HepG2 (cell line): ENCODE data around the gene HOXC9. TPM values are rescaled to one million over a fixed set of nuclear protein-coding genes. Genes with fewer than 3 reads are reported as not detected.

Source experiments
- ATAC-seq: fragments of 200-7000 bp; cut with Tn5 transposase; 3 replicates; pipeline ENCODE4 v1.9.1; 2020; ENCODE audit warnings: mild to moderate bottlenecking, moderate library complexity
- BruUV-seq: library from RNA; stranded (reverse); fragments of 400-500 nt; replicated peaks from 2 replicates; lab custom pipeline; 2021; lab: Mats Ljungman, UMichigan
- CTCF ChIA-PET: fragments of 300-600 bp; formaldehyde crosslinking; extraction: SDS; loops from one replicate; lab custom pipeline; 2021; ENCODE audit warnings: low total read pairs, inconsistent platforms, low intra/inter-chr PET ratio; lab: Yijun Ruan, JAX
- POLR2A ChIA-PET: fragments of 350-600 bp; sonication (Branson Sonifier 250); formaldehyde crosslinking; loops from one replicate; lab custom pipeline; 2020; ENCODE audit warnings: antibody characterized with exemption, inconsistent platforms; lab: Yijun Ruan, JAX
- DNase-seq: peaks from one replicate; pipeline ENCODE4 v3.0.0-alpha.2; 2015; ENCODE audit warnings: low spot score
- FAIRE-seq: peaks from 3 replicates; lab custom pipeline; 2011; peaks lifted over from hg19 to GRCh38; lab: Jason Lieb, UNC
- H2AFZ ChIP-seq: one replicate; pipeline ENCODE4 v1.6.1; 2011; ENCODE audit warnings: low read length, inconsistent platforms
- H3K27ac ChIP-seq: fragments of 300-600 bp; 3 replicates; pipeline ENCODE4 v1.8.0; 2011; ENCODE audit warnings: mixed run types, mild to moderate bottlenecking, mixed read lengths, low read length, inconsistent platforms; ENCODE audit not compliant: insufficient read depth; ENCODE audit errors: extremely low read length
- H3K27me3 ChIP-seq, 2 experiments: fragments of 200-600 bp in 1 of 2; 2 replicates in 1 of 2; 3 replicates in 1 of 2; pipeline versions ENCODE4 v1.6.0 to v1.8.0; 2011; ENCODE audit warnings: low read length in 2 of 2, mild to moderate bottlenecking in 2 of 2, moderate library complexity in 2 of 2, inconsistent platforms in 1 of 2; ENCODE audit not compliant: insufficient read depth in 2 of 2, control insufficient read depth in 1 of 2
- H3K36me3 ChIP-seq, 2 experiments: fragments of 200-600 bp in 1 of 2; replicated peaks in 1 of 2; 2 replicates in 1 of 2; 3 replicates in 1 of 2; pipeline versions ENCODE4 v1.5.1 to v1.8.0; 2011; ENCODE audit warnings: low read length in 2 of 2, inconsistent platforms in 1 of 2; ENCODE audit not compliant: insufficient read depth in 2 of 2, control insufficient read depth in 1 of 2
- H3K4me1 ChIP-seq: 2 replicates; pipeline ENCODE4 v1.5.1; 2012; ENCODE audit warnings: low read length, inconsistent platforms; ENCODE audit not compliant: insufficient read depth
- H3K4me2 ChIP-seq: 2 replicates; pipeline ENCODE4 v1.6.0; 2011; ENCODE audit warnings: low read depth, low read length, inconsistent platforms
- H3K4me3 ChIP-seq, 3 experiments: fragments of 200-600 bp in 1 of 3; sonication (generic), shearing (Covaris generic) in 1 of 3; replicated peaks in 1 of 3; 2 replicates each; pipeline ENCODE4 v1.5.1; 2011 to 2016; ENCODE audit warnings: low read length in 3 of 3, inconsistent platforms in 2 of 3, low read depth in 2 of 3, mild to moderate bottlenecking in 2 of 3, control low read depth in 1 of 3, mixed read lengths in 1 of 3; ENCODE audit not compliant: insufficient read depth in 1 of 3
- H3K79me2 ChIP-seq: one replicate; pipeline ENCODE4 v1.6.1; 2011; ENCODE audit warnings: low read length, inconsistent platforms; ENCODE audit not compliant: insufficient read depth
- H3K9ac ChIP-seq: 2 replicates; pipeline ENCODE4 v1.6.0; 2011; ENCODE audit warnings: mild to moderate bottlenecking, low read depth, low read length, inconsistent platforms; ENCODE audit not compliant: insufficient read depth
- H3K9me3 ChIP-seq: 2 replicates; pipeline ENCODE4 v1.5.1; 2012; ENCODE audit warnings: mild to moderate bottlenecking, low read length
- H4K20me1 ChIP-seq: 2 replicates; pipeline ENCODE4 v1.6.0; 2011; ENCODE audit warnings: inconsistent platforms, mild to moderate bottlenecking, low read length, moderate library complexity; ENCODE audit not compliant: insufficient read depth
- AKAP8 ChIP-seq: sonication (generic); formaldehyde crosslinking; IDR thresholded peaks from 2 replicates; pipeline ENCODE4 v1.5.1; 2020; ENCODE audit warnings: mild to moderate bottlenecking, missing genetic modification reagents
- CBX5 ChIP-seq: sonication (generic); formaldehyde crosslinking; IDR thresholded peaks from 2 replicates; pipeline ENCODE4 v1.4.0; 2020; ENCODE audit warnings: missing genetic modification reagents, borderline replicate concordance
- ISX ChIP-seq: sonication (generic); formaldehyde crosslinking; conservative IDR thresholded peaks from 2 replicates; pipeline ENCODE4 v1.5.0; 2020; ENCODE audit warnings: missing genetic modification reagents
- POLR2AphosphoS2 ChIP-seq: IDR thresholded peaks from 2 replicates; pipeline ENCODE4 v1.6.1; 2011; ENCODE audit warnings: low read depth, low read length, improper control_type of control experiment
- RCOR2 ChIP-seq: IDR thresholded peaks from 2 replicates; pipeline ENCODE4 v1.6.1; 2016; ENCODE audit warnings: missing biosample characterization, missing genetic modification reagents
- ZBTB21 ChIP-seq: sonication (generic); formaldehyde crosslinking; IDR thresholded peaks from 2 replicates; pipeline ENCODE4 v1.4.0; 2020; ENCODE audit warnings: missing genetic modification reagents
- ZNF264 ChIP-seq: sonication (generic); formaldehyde crosslinking; IDR thresholded peaks from 2 replicates; pipeline ENCODE4 v1.4.0; 2020; ENCODE audit warnings: missing genetic modification reagents
- ZNF737 ChIP-seq: sonication (generic); formaldehyde crosslinking; IDR thresholded peaks from 2 replicates; pipeline ENCODE4 v1.5.0; 2020; ENCODE audit warnings: missing genetic modification reagents, mild to moderate bottlenecking, borderline replicate concordance
- WGBS: methylation state at CpG from one replicate; pipeline ENCODE4 v1.1.6; 2017; ENCODE audit warnings: low lambda C conversion rate; 5-methylcytosine and 5-hydroxymethylcytosine counted together
- in situ Hi-C: cut with HindIII; loops from 2 replicates; pipeline ENCODE4 v1.10.0; 2017; ENCODE audit warnings: low pct_unique_long_range_greater_than_20kb; ENCODE audit not compliant: extremely low pct_ligation_motif_present
- intact Hi-C: fragments of 100-400 bp; cut with micrococcal nuclease; formaldehyde crosslinking; loops from one replicate; pipeline ENCODE4 v1.10.0; 2022; ENCODE audit not compliant: unreplicated experiment
- polyA plus RNA-seq, 8 experiments: library from polyadenylated mRNA; depleted of rRNA in 3 of 8; stranded (reverse) in 7 of 8; unstranded in 1 of 8; fragments of >200 nt; fragmentation: Illumina TruSeq in 4 of 8; extraction: Trizol in 4 of 8; gene quantifications; 2 replicates each; pipeline versions ENCODE4 v1.2.1 to v1.2.3, GENCODE V29; 2011 to 2016; ENCODE audit warnings: low read depth in 4 of 8, missing spikeins in 1 of 8, mixed read lengths in 1 of 8; ENCODE audit not compliant: insufficient read depth in 1 of 8
- total RNA-seq, 5 experiments: library from RNA; depleted of rRNA; stranded (reverse); fragments of >200 nt; fragmentation: Illumina TruSeq; extraction: Trizol; gene quantifications; 2 replicates each; pipeline ENCODE4 v1.2.3, GENCODE V29; 2016; ENCODE audit warnings: low read depth in 1 of 5
- TF ChIP-seq, protein P1 (sequence below): sonication (generic); formaldehyde crosslinking; IDR thresholded peaks from 2 replicates; pipeline ENCODE4 v1.8.1; 2022; ENCODE audit warnings: low read depth, mild to moderate bottlenecking, missing genetic modification reagents
- TF ChIP-seq, protein P2 (sequence below): sonication (generic); formaldehyde crosslinking; IDR thresholded peaks from 2 replicates; pipeline ENCODE4 v1.9.0; 2021; ENCODE audit warnings: missing genetic modification reagents, mild to moderate bottlenecking, borderline replicate concordance
- TF ChIP-seq, protein P3 (sequence below): sonication (generic); formaldehyde crosslinking; IDR thresholded peaks from 2 replicates; pipeline ENCODE4 v1.5.0; 2020; ENCODE audit warnings: mild to moderate bottlenecking, missing genetic modification reagents

Gene HOXC9
- total and polyA plus RNA-seq, 2 of the 13 experiments (the other 11 are each of a cell fraction or from before 2014, with no cell fraction given): 0.11 to 1.1 TPM

DNA sequence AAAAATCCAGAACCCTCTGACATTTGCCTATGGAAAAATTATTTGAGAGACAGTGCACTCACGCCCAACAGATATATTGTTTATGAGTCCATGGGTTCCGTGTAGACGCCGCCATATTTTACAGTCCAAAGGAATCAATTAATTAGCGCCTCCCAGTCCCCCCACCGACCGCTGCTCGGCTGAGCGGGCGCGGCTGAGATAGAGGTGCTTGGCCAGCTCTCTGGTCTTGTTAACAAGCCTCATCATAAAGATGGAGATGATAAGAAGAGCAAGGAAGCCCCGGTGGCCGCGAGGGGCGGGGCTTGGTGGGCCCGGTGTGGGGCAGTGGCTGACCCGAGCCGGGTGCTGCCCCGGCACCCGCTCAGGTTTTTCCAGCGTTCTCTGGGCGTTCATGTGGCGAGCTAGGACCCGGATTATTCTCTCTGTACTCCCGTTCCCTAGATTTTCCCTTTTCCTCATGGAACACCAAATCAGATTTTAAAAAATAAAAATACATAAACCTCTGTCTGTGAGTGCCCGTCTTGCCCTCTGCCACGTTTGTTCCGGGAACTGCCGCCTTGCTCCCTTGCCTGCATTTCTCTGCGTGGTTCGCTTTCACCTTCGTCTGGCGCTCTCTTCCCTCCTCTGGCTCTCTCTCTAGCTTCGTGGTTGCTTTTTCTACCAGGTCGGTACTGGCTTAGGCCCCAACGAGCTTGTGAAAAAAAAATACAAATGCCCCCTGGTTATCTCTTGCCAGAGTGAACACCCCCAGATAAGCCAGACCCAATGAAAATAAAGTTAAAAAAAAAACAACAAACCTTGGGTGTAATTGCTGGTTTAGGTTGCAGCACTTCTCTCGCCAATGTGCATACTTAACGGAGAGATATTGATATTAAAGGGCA lies 36.3 kb upstream of the HOXC9 start:
- H3K79me2 ChIP-seq: no peaks in the 10 kb centered on the region
- in situ Hi-C loops: no loop called here
- H4K20me1 ChIP-seq: 0 out of 2 replicates have a peak, but pooled peaks cover 2% of the 10 kb centered on the region
- H3K27me3 ChIP-seq: peaks cover 19 to 96% of the 10 kb centered on the region in 2 experiments
- H3K9me3 ChIP-seq: no peaks in the 10 kb centered on the region
- H3K4me3 ChIP-seq: no peak overlapping the region
- H3K36me3 ChIP-seq: no peaks in the 10 kb centered on the region
- TF ChIP-seq ZNF737 (CRISPR knock-in tag): no peak
- no peak overlapping the region for H3K4me2 ChIP-seq
- ATAC-seq (no peak), DNase-seq (no peak), FAIRE-seq (no peak)
- no peak overlapping the region for H2AFZ ChIP-seq
- H3K9ac ChIP-seq: no peak overlapping the region
- 35% methylated on average over 35 of the region's 38 CpGs for WGBS
- no peak overlapping the region for H3K27ac ChIP-seq
- BruUV-seq: no TSS peak
- no peaks in the 10 kb centered on the region for H3K4me1 ChIP-seq
- POLR2A ChIA-PET: no interaction called here
- CTCF ChIA-PET: no interaction called here
- intact Hi-C loops: no loop called here

DNA sequence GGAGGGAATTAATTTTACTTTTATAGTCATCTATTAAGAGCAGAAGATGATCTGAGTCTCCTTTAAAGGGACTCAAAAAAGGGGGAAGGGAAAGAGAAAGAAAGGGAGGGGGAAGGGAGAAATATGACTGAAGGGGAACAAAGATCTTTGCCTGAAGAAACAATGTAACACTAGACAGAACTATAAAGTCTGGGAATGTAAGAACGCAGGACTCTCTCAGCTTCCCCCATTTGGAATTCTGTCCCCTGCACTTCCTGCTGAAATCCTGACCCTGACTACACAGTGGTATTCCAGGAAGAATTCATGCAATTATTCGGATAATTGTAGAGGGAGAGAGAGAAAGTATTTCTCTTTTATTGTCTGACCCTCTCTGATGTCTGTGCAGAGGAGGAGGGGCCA lies 35.6 kb upstream of the HOXC9 start:
- FAIRE-seq: no peak
- Histone ChIP-seq H3K27ac (no peak overlapping the region), H3K9ac (no peak overlapping the region), H3K36me3 (no peaks in the 10 kb centered on the region), H3K4me2 (no peak overlapping the region), H3K27me3 (peaks cover 19 to 99% of the 10 kb centered on the region in 2 experiments), H4K20me1 (0 out of 2 replicates have a peak, but pooled peaks cover 2% of the 10 kb centered on the region), H3K4me3 (no peak overlapping the region), H3K9me3 (no peaks in the 10 kb centered on the region), H2AFZ (no peak overlapping the region), H3K4me1 (no peaks in the 10 kb centered on the region), H3K79me2 (no peaks in the 10 kb centered on the region)
- ChIA-PET CTCF (no interaction called here), POLR2A (no interaction called here)
- 2% methylated on average over 2 of the region's 2 CpGs for WGBS
- intact Hi-C loops (no loop called here), in situ Hi-C loops (no loop called here)
- no peak for ATAC-seq
- no peak for DNase-seq
- BruUV-seq: no TSS peak
- TF ChIP-seq RCOR2 (CRISPR knock-in tag) (no peak), ISX (CRISPR knock-in tag) (no peak), ZBTB21 (CRISPR knock-in tag) (no peak), AKAP8 (CRISPR knock-in tag) (no peak), ZNF264 (CRISPR knock-in tag) (no peak), CBX5 (no peak), POLR2AphosphoS2 (no peak)
- TF ChIP-seq, protein P1, sequence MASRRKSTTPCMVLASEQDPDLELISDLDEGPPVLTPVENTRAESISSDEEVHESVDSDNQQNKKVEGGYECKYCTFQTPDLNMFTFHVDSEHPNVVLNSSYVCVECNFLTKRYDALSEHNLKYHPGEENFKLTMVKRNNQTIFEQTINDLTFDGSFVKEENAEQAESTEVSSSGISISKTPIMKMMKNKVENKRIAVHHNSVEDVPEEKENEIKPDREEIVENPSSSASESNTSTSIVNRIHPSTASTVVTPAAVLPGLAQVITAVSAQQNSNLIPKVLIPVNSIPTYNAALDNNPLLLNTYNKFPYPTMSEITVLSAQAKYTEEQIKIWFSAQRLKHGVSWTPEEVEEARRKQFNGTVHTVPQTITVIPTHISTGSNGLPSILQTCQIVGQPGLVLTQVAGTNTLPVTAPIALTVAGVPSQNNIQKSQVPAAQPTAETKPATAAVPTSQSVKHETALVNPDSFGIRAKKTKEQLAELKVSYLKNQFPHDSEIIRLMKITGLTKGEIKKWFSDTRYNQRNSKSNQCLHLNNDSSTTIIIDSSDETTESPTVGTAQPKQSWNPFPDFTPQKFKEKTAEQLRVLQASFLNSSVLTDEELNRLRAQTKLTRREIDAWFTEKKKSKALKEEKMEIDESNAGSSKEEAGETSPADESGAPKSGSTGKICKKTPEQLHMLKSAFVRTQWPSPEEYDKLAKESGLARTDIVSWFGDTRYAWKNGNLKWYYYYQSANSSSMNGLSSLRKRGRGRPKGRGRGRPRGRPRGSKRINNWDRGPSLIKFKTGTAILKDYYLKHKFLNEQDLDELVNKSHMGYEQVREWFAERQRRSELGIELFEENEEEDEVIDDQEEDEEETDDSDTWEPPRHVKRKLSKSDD (CRISPR knock-in tag): no peak
- TF ChIP-seq, protein P2, sequence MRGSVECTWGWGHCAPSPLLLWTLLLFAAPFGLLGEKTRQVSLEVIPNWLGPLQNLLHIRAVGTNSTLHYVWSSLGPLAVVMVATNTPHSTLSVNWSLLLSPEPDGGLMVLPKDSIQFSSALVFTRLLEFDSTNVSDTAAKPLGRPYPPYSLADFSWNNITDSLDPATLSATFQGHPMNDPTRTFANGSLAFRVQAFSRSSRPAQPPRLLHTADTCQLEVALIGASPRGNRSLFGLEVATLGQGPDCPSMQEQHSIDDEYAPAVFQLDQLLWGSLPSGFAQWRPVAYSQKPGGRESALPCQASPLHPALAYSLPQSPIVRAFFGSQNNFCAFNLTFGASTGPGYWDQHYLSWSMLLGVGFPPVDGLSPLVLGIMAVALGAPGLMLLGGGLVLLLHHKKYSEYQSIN (CRISPR knock-in tag): no peak
- TF ChIP-seq, protein P3, sequence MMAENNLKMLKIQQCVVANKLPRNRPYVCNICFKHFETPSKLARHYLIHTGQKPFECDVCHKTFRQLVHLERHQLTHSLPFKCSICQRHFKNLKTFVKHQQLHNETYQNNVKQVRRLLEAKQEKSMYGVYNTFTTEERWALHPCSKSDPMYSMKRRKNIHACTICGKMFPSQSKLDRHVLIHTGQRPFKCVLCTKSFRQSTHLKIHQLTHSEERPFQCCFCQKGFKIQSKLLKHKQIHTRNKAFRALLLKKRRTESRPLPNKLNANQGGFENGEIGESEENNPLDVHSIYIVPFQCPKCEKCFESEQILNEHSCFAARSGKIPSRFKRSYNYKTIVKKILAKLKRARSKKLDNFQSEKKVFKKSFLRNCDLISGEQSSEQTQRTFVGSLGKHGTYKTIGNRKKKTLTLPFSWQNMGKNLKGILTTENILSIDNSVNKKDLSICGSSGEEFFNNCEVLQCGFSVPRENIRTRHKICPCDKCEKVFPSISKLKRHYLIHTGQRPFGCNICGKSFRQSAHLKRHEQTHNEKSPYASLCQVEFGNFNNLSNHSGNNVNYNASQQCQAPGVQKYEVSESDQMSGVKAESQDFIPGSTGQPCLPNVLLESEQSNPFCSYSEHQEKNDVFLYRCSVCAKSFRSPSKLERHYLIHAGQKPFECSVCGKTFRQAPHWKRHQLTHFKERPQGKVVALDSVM (CRISPR knock-in tag): no peak
